Smooth muscle cell (in vitro differentiated cells): ENCODE measurements around the gene SLC25A5. TPM values are rescaled to one million over a fixed set of nuclear protein-coding genes. Genes with fewer than 3 reads are reported as not detected.

ENCODE experiments used
- DNase-seq: peaks from one replicate; lab custom pipeline; 2025; ENCODE audit not compliant: unreplicated experiment; lab: John Stamatoyannopoulos, UW
- H2AFZ ChIP-seq: fragments of 200-600 bp; sonication (generic); 2 replicates; pipeline ENCODE4 v1.6.0; 2016; ENCODE audit warnings: antibody characterized with exemption, low read depth, mild to moderate bottlenecking
- H3F3A ChIP-seq: fragments of 200-600 bp; sonication (generic); 2 replicates; pipeline ENCODE4 v1.6.0; 2017; ENCODE audit warnings: antibody characterized with exemption, low read depth
- H3K27ac ChIP-seq: fragments of 200-600 bp; sonication (generic); 2 replicates; pipeline ENCODE4 v1.5.1; 2016; ENCODE audit warnings: low read depth, mild to moderate bottlenecking
- H3K27me3 ChIP-seq: fragments of 200-600 bp; sonication (generic); 2 replicates; pipeline ENCODE4 v1.6.1; 2016; ENCODE audit warnings: low read depth, mild to moderate bottlenecking
- H3K36me3 ChIP-seq: fragments of 200-600 bp; sonication (generic); 2 replicates; pipeline ENCODE4 v1.5.1; 2016; ENCODE audit warnings: low read depth
- H3K4me1 ChIP-seq: fragments of 200-600 bp; sonication (generic); 2 replicates; pipeline ENCODE4 v1.5.1; 2016; ENCODE audit warnings: low read depth
- H3K4me2 ChIP-seq: fragments of 200-600 bp; sonication (generic); 2 replicates; pipeline ENCODE4 v1.6.0; 2016; ENCODE audit warnings: mild to moderate bottlenecking
- H3K4me3 ChIP-seq: fragments of 200-600 bp; sonication (generic); 2 replicates; pipeline ENCODE4 v1.5.1; 2016; ENCODE audit warnings: mild to moderate bottlenecking
- H3K79me2 ChIP-seq: fragments of 200-600 bp; sonication (generic); 2 replicates; pipeline ENCODE4 v1.6.0; 2016; ENCODE audit warnings: low read depth, mild to moderate bottlenecking
- H3K9ac ChIP-seq: fragments of 200-600 bp; sonication (generic); 2 replicates; pipeline ENCODE4 v1.6.0; 2016; ENCODE audit warnings: low read depth
- H3K9me3 ChIP-seq: fragments of 200-600 bp; sonication (generic); replicated peaks from 2 replicates; pipeline ENCODE4 v1.5.1; 2016; ENCODE audit warnings: low read depth
- H4K20me1 ChIP-seq: fragments of 200-600 bp; sonication (generic); 2 replicates; pipeline ENCODE4 v1.6.0; 2016; ENCODE audit warnings: low read depth
- WGBS: methylation state at CpG from one replicate; pipeline ENCODE4 v1.1.7; 2016; ENCODE audit warnings: low lambda C conversion rate; 5-methylcytosine and 5-hydroxymethylcytosine counted together
- polyA plus RNA-seq: library from polyadenylated mRNA; unstranded; fragments of >200 nt; fragmentation: Nextera tagmentation; extraction: Ambion mirVana; gene quantifications from 2 replicates; pipeline ENCODE4 v1.2.1, GENCODE V29; 2016
- total RNA-seq: library from RNA; depleted of rRNA; stranded (reverse); fragments of >200 nt; gene quantifications from 2 replicates; pipeline ENCODE4 v1.2.3, GENCODE V29; 2014
- TF ChIP-seq, protein P1 (sequence below): fragments of 200-600 bp; sonication (generic); IDR thresholded peaks from 2 replicates; pipeline ENCODE4 v1.5.1; 2017; ENCODE audit warnings: borderline replicate concordance, mild to moderate bottlenecking, antibody characterized with exemption; ENCODE audit not compliant: insufficient read depth, poor library complexity, severe bottlenecking

SLC25A5 gene
- total and polyA plus RNA-seq, 2 experiments from 2014 or later = 112 to 155 TPM

DNA sequence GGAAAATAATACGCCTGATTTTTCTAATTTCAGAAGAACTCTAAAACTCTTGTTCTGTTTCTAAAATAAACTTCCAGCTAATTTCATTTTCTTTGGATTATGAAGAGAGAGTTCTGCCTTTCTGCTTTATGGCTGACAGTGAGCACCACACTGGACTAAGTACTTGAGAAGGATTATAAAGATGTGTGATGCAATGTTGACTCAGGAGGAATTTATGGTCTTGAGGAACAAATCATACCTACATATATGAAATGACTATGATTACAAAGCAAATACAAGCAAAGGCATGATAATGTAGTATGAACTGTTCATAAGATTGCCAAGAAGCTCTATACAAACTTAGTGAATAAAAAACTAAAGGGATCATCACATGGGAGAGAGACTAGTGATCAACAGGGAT, 13.0 kb upstream of the SLC25A5 start:
- no peak overlapping the region for H2AFZ ChIP-seq
- no peaks in the 10 kb centered on the region for H3K36me3 ChIP-seq
- no peak overlapping the region for H3K4me2 ChIP-seq
- no peaks in the 10 kb centered on the region for H3K4me1 ChIP-seq
- no peak overlapping the region for H3K27ac ChIP-seq
- no peaks in the 10 kb centered on the region for H3F3A ChIP-seq
- no peaks in the 10 kb centered on the region for H4K20me1 ChIP-seq
- no peak for DNase-seq
- no peaks in the 10 kb centered on the region for H3K79me2 ChIP-seq
- H3K27me3 ChIP-seq = no peaks in the 10 kb centered on the region
- TF ChIP-seq, protein P1, sequence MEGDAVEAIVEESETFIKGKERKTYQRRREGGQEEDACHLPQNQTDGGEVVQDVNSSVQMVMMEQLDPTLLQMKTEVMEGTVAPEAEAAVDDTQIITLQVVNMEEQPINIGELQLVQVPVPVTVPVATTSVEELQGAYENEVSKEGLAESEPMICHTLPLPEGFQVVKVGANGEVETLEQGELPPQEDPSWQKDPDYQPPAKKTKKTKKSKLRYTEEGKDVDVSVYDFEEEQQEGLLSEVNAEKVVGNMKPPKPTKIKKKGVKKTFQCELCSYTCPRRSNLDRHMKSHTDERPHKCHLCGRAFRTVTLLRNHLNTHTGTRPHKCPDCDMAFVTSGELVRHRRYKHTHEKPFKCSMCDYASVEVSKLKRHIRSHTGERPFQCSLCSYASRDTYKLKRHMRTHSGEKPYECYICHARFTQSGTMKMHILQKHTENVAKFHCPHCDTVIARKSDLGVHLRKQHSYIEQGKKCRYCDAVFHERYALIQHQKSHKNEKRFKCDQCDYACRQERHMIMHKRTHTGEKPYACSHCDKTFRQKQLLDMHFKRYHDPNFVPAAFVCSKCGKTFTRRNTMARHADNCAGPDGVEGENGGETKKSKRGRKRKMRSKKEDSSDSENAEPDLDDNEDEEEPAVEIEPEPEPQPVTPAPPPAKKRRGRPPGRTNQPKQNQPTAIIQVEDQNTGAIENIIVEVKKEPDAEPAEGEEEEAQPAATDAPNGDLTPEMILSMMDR = no peak
- no peak overlapping the region for H3K4me3 ChIP-seq
- H3K9me3 ChIP-seq = no peaks in the 10 kb centered on the region
- WGBS = 91% methylated on average over 1 of the region's 1 CpG
- no peak overlapping the region for H3K9ac ChIP-seq

DNA sequence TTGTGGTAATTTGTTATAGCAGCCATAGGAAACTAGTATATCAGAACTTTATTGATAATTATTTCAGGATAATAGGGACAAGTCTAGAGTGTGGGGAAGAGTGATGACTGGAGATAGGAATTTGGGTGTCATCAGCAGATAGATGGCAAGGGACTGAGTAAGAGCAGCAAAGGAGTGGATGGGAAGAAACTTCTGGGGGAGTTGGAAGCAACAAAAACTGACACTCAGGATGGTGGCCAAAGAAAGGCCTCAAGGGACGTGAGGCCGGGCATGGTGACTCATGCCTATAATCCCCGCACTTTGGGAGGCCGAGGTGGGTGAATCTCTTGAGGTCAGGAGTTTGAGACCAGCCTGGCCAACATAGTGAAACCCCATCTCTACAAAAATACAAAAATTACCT, 9.1 kb upstream of the SLC25A5 start:
- Histone ChIP-seq H3K9ac (no peak overlapping the region), H3K4me1 (no peaks in the 10 kb centered on the region), H3F3A (no peaks in the 10 kb centered on the region), H3K79me2 (no peaks in the 10 kb centered on the region), H3K4me3 (no peak overlapping the region), H4K20me1 (no peaks in the 10 kb centered on the region), H3K36me3 (no peaks in the 10 kb centered on the region), H3K9me3 (no peaks in the 10 kb centered on the region), H2AFZ (no peak overlapping the region), H3K27me3 (no peaks in the 10 kb centered on the region), H3K27ac (no peak overlapping the region), H3K4me2 (no peak overlapping the region)
- WGBS = 70% methylated on average over 4 of the region's 4 CpGs
- no peak for DNase-seq
- TF ChIP-seq, protein P1 = no peak

DNA sequence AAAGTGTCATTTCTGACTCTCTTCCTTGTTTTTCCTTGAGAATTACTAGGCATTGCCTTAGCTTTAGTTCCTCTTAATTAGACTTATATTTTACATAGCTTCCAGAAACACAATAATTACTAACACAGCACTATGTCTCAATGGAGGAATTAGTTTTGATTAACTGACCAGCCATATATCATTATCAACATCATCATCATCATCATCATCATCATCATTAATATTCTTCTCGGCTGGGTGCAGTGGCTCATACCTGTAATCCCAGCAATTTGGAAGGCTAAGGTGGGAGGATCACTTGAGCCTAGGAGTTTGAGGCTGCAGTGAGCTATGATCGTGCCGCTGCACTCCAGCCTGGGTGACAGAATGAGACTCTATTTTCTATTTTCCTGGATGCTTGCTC, 2.7 kb upstream of the SLC25A5 start:
- Histone ChIP-seq H4K20me1 (peaks cover 5% of the 10 kb centered on the region), H3K4me3 (no peak overlapping the region), H3K79me2 (no peaks in the 10 kb centered on the region), H2AFZ (no peak overlapping the region), H3K4me2 (no peak overlapping the region), H3K27me3 (no peaks in the 10 kb centered on the region), H3K36me3 (no peaks in the 10 kb centered on the region), H3K4me1 (no peaks in the 10 kb centered on the region), H3K9me3 (no peaks in the 10 kb centered on the region), H3K9ac (no peak overlapping the region), H3F3A (no peaks in the 10 kb centered on the region), H3K27ac (no peak overlapping the region)
- DNase-seq = no peak
- TF ChIP-seq, protein P1 = no peak
- 87% methylated on average over 3 of the region's 3 CpGs for WGBS

DNA sequence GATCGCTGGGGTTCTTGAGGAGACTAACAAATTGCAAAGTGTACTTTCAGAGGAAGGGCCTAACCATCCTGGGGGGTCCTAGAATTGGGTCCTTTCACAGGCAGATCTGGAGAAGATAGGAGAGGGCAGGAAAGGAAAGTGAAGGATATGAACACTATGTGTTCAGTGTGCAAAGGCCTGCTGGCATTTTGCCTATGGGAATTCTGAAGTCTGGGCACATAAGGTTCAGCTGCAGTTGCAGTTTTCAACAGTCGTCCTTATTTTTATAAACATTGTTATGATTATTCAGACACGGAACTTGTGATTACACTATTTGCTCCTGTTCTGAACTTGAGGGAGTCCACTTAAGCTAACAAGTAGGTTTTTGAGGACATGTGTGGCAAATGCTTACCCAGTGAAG, 1.3 kb upstream of the SLC25A5 start:
- Histone ChIP-seq H3K9ac (no peak overlapping the region), H3K36me3 (no peaks in the 10 kb centered on the region), H3K9me3 (no peaks in the 10 kb centered on the region), H3F3A (no peaks in the 10 kb centered on the region), H3K27ac (no peak overlapping the region), H4K20me1 (peaks cover 5% of the 10 kb centered on the region), H3K4me3 (no peak overlapping the region), H3K4me2 (no peak overlapping the region), H2AFZ (no peak overlapping the region), H3K27me3 (no peaks in the 10 kb centered on the region), H3K4me1 (no peaks in the 10 kb centered on the region), H3K79me2 (no peaks in the 10 kb centered on the region)
- TF ChIP-seq, protein P1 = no peak
- 94% methylated on average over 3 of the region's 3 CpGs for WGBS
- DNase-seq = no peak
